Activated CD4-positive, alpha-beta T cell treated with anti-CD3 and anti-CD28 coated beads for 36 hours (primary cell): ENCODE data around the gene CCT5. TPM values are rescaled to one million over a fixed set of nuclear protein-coding genes. Genes with fewer than 3 reads are reported as not detected.
A peak's percentile ranks its signal among the peaks of the same experiment; 100 is the strongest.
"Not testable (repeated sequence)": the region's sequence is repeated elsewhere in the genome, so short reads cannot be mapped to it uniquely, and the experiment has no call there.

ENCODE experiments used
- ATAC-seq: fragments of 200-7000 bp; cut with Tn5 transposase; one replicate; pipeline ENCODE4 v1.10.0; 2021; ENCODE audit warnings: mild to moderate bottlenecking, moderate library complexity
- CTCF ChIA-PET: fragments of 350-600 bp; sonication (Branson Sonifier 250); formaldehyde crosslinking; loops from one replicate; lab custom pipeline; 2021; ENCODE audit warnings: antibody characterized with exemption; lab: Charles Lee
- POLR2A ChIA-PET: fragments of 350-600 bp; sonication (Branson Sonifier 250); formaldehyde crosslinking; loops from one replicate; lab custom pipeline; 2021; ENCODE audit warnings: antibody characterized with exemption, inconsistent platforms; lab: Charles Lee
- DNase-seq: peaks from one replicate; pipeline ENCODE4 v3.0.0-alpha.2; 2020
- H3K27ac Mint-ChIP-seq: one replicate; pipeline ENCODE4 v1.8.0; 2021; ENCODE audit warnings: mixed read lengths
- H3K27me3 Mint-ChIP-seq: one replicate; pipeline ENCODE4 v1.8.0; 2021; ENCODE audit warnings: mixed read lengths
- H3K36me3 Mint-ChIP-seq: one replicate; pipeline ENCODE4 v1.8.0; 2021; ENCODE audit warnings: low read depth, mixed read lengths
- H3K4me1 Mint-ChIP-seq: one replicate; pipeline ENCODE4 v1.8.0; 2021; ENCODE audit warnings: mixed read lengths
- H3K4me3 Mint-ChIP-seq: one replicate; pipeline ENCODE4 v1.8.0; 2021; ENCODE audit warnings: mild to moderate bottlenecking, moderate library complexity, mixed read lengths
- H3K9me3 Mint-ChIP-seq: one replicate; pipeline ENCODE4 v1.8.0; 2021; ENCODE audit warnings: low read depth, mixed read lengths
- intact Hi-C, 2 experiments: fragments of 100-400 bp; cut with DNase I in 1 of 2; cut with micrococcal nuclease in 1 of 2; formaldehyde crosslinking; loops; one replicate each; pipeline versions ENCODE4 v1.14.2 to v1.15.1; 2022 to 2024; cut with DNase I, micrococcal nuclease
- total RNA-seq, 2 experiments: library from RNA; stranded (reverse); gene quantifications; one replicate each; pipeline ENCODE4 v1.2.3, GENCODE V29; 2021

CCT5 gene
- total RNA-seq, 2 experiments from 2014 or later: 347 to 461 TPM

GRCh38 chr5:10277773-10278630 lies 27.9 kb downstream of the CCT5 start:
- CTCF ChIA-PET: interaction anchor here (1.6 kb wide), 1 partner anchor 146 kb away, joined by 4 read pairs; no protein-coding TSS in a partner anchor

GRCh38 chr5:10278658-10279279 lies 28.7 kb downstream of the CCT5 start:
- peaks cover 3% of the 10 kb centered on the region for H3K27me3 Mint-ChIP-seq
- no peak overlapping the region for H3K27ac Mint-ChIP-seq
- CTCF ChIA-PET: interaction anchor here (1.6 kb wide), 1 partner anchor 146 kb away, joined by 4 read pairs; no protein-coding TSS in a partner anchor
- H3K9me3 Mint-ChIP-seq: no peaks in the 10 kb centered on the region
- H3K36me3 Mint-ChIP-seq: no peaks in the 10 kb centered on the region
- intact Hi-C loops: no loop called here
- peaks cover 18% of the 10 kb centered on the region for H3K4me1 Mint-ChIP-seq
- no peak overlapping the region for H3K4me3 Mint-ChIP-seq
- no peak for DNase-seq
- ATAC-seq: no peak
- POLR2A ChIA-PET: no interaction called here

More at GRCh38 chr5:10277773-10278630, 27.9 kb downstream of the CCT5 start:
- ATAC-seq (no peak), DNase-seq (no peak)
- Mint-ChIP-seq H3K36me3 (no peaks in the 10 kb centered on the region), H3K4me3 (no peak overlapping the region), H3K4me1 (peaks cover 16% of the 10 kb centered on the region), H3K27me3 (peaks cover 3% of the 10 kb centered on the region), H3K27ac (no peak overlapping the region), H3K9me3 (no peaks in the 10 kb centered on the region)
- POLR2A ChIA-PET: no interaction called here
- intact Hi-C loops: no loop called here

- Mint-ChIP-seq H3K27ac (no peak overlapping the region), H3K27me3 (peaks cover 3% of the 10 kb centered on the region), H3K36me3 (no peaks in the 10 kb centered on the region), H3K9me3 (no peaks in the 10 kb centered on the region), H3K4me1 (peaks cover 21% of the 10 kb centered on the region), H3K4me3 (no peak overlapping the region)
- ATAC-seq (no peak), DNase-seq (no peak)
- intact Hi-C loops: no loop called here
- ChIA-PET POLR2A (no interaction called here), CTCF (interaction anchor here (1.6 kb wide), 1 partner anchor 145 kb away, joined by 4 read pairs; no protein-coding TSS in a partner anchor)
Measured at GRCh38 chr5:10279328-10279727, 29.2 kb downstream of the CCT5 start.

GRCh38 chr5:10279925-10280720 lies 30.0 kb downstream of the CCT5 start:
- DNase-seq (no peak), ATAC-seq (no peak)
- no peaks in the 10 kb centered on the region for H3K9me3 Mint-ChIP-seq
- peaks cover 19% of the 10 kb centered on the region for H3K4me1 Mint-ChIP-seq
- H3K27ac Mint-ChIP-seq: no peak overlapping the region
- no peak overlapping the region for H3K4me3 Mint-ChIP-seq
- H3K36me3 Mint-ChIP-seq: no peaks in the 10 kb centered on the region
- intact Hi-C loops: loop anchor here in 1 of 2 experiments (5.0 kb wide), 1 partner anchor 162 kb away; the partner anchor contains the start of gene ROPN1L
- ChIA-PET POLR2A (no interaction called here), CTCF (interaction anchor here (1.3 to 1.6 kb wide), 2 partner anchors 144 kb away, joined by 4 read pairs; no protein-coding TSS in a partner anchor)
- peaks cover 3% of the 10 kb centered on the region for H3K27me3 Mint-ChIP-seq

- Mint-ChIP-seq H3K9me3 (no peaks in the 10 kb centered on the region), H3K4me3 (no peak overlapping the region), H3K36me3 (no peaks in the 10 kb centered on the region), H3K27me3 (peaks cover 2% of the 10 kb centered on the region), H3K27ac (no peak overlapping the region), H3K4me1 (peaks cover 14% of the 10 kb centered on the region)
- ATAC-seq (peak; percentile 94), DNase-seq (peak; percentile 89)
- intact Hi-C loops: loop anchor here (1.0 to 5.0 kb wide), 9 partner anchors 33 to 344 kb away; partner anchors contain the start of genes MARCHF6 (in 2 of the 2), CCT5 (in 1 of the 2) and ROPN1L (in 1 of the 2)
- CTCF ChIA-PET: interaction anchor here (0.7 to 2.5 kb wide), 27 partner anchors 11 to 418 kb away, joined by 3 to 36 read pairs (median 4); no protein-coding TSS in a partner anchor
- POLR2A ChIA-PET: interaction anchor here (0.9 to 1.7 kb wide), 2 partner anchors 80 to 135 kb away, joined by 3 to 7 read pairs; no protein-coding TSS in a partner anchor
Measured at GRCh38 chr5:10283927-10284635, 34.0 kb downstream of the CCT5 start.

- DNase-seq, H3K36me3 Mint-ChIP-seq, H3K9me3 Mint-ChIP-seq, H3K27me3 Mint-ChIP-seq, H3K4me3 Mint-ChIP-seq, H3K27ac Mint-ChIP-seq, CTCF ChIA-PET, ATAC-seq: not testable (repeated sequence)
- peaks cover 14% of the 10 kb centered on the region for H3K4me1 Mint-ChIP-seq
- POLR2A ChIA-PET: interaction anchor here (1.7 kb wide), 1 partner anchor 133 kb away, joined by 7 read pairs; no protein-coding TSS in a partner anchor
- intact Hi-C loops: loop anchor here (2.0 kb wide), 3 partner anchors 35 to 341 kb away; partner anchors contain the start of genes CCT5 (in 1 of the 2) and MARCHF6 (in 1 of the 2)
Measured at GRCh38 chr5:10285362-10285761, 35.3 kb downstream of the CCT5 start.

GRCh38 chr5:10286162-10286861 lies 36.2 kb downstream of the CCT5 start:
- CTCF ChIA-PET: interaction anchor here (0.6 to 0.8 kb wide), 3 partner anchors 9 to 39 kb away, joined by 3 to 4 read pairs (median 3); no protein-coding TSS in a partner anchor
- intact Hi-C loops: no loop called here
- H3K27ac Mint-ChIP-seq: no peak overlapping the region

GRCh38 chr5:10286862-10287227 lies 36.8 kb downstream of the CCT5 start:
- ATAC-seq (no peak), DNase-seq (no peak)
- no peaks in the 10 kb centered on the region for H3K9me3 Mint-ChIP-seq
- H3K27me3 Mint-ChIP-seq: peaks cover 2% of the 10 kb centered on the region
- intact Hi-C loops: no loop called here
- no peak overlapping the region for H3K27ac Mint-ChIP-seq
- CTCF ChIA-PET: interaction anchor here (0.6 to 0.8 kb wide), 4 partner anchors 10 to 115 kb away, joined by 3 to 4 read pairs (median 3); no protein-coding TSS in a partner anchor
- POLR2A ChIA-PET: no interaction called here
- H3K36me3 Mint-ChIP-seq: no peaks in the 10 kb centered on the region
- H3K4me3 Mint-ChIP-seq: no peak overlapping the region
- H3K4me1 Mint-ChIP-seq: peaks cover 14% of the 10 kb centered on the region

More at GRCh38 chr5:10286162-10286861, 36.2 kb downstream of the CCT5 start:
- no peaks in the 10 kb centered on the region for H3K9me3 Mint-ChIP-seq
- peaks cover 14% of the 10 kb centered on the region for H3K4me1 Mint-ChIP-seq
- POLR2A ChIA-PET: no interaction called here
- H3K36me3 Mint-ChIP-seq: no peaks in the 10 kb centered on the region
- H3K4me3 Mint-ChIP-seq: no peak overlapping the region
- H3K27me3 Mint-ChIP-seq: peaks cover 2% of the 10 kb centered on the region
- DNase-seq (no peak), ATAC-seq (no peak)

- POLR2A ChIA-PET: no interaction called here
- ATAC-seq: no peak
- CTCF ChIA-PET: no interaction called here
- no peaks in the 10 kb centered on the region for H3K9me3 Mint-ChIP-seq
- intact Hi-C loops: no loop called here
- H3K27me3 Mint-ChIP-seq: peaks cover 4% of the 10 kb centered on the region
- peaks cover 12% of the 10 kb centered on the region for H3K4me1 Mint-ChIP-seq
- no peaks in the 10 kb centered on the region for H3K36me3 Mint-ChIP-seq
- no peak overlapping the region for H3K4me3 Mint-ChIP-seq
- H3K27ac Mint-ChIP-seq: no peak overlapping the region
- peak; percentile 56 for DNase-seq
Measured at GRCh38 chr5:10288592-10289219, 38.6 kb downstream of the CCT5 start.
